GM21619 (cell line): ENCODE data around the gene CLN5.
A peak's percentile ranks its signal among the peaks of the same experiment; 100 is the strongest.
"Not testable (repeated sequence)": the region's sequence is repeated elsewhere in the genome, so short reads cannot be mapped to it uniquely, and the experiment has no call there.

ENCODE experiments used
- ATAC-seq: cut with Tn5 transposase; IDR thresholded peaks from one replicate; pipeline ENCODE4 v1.9.1; 2021; ENCODE audit not compliant: unreplicated experiment

CLN5 gene

GRCh38 chr13:76975863-76976262 lies 16.0 kb upstream of the CLN5 start:
- no peak for ATAC-seq

DNA sequence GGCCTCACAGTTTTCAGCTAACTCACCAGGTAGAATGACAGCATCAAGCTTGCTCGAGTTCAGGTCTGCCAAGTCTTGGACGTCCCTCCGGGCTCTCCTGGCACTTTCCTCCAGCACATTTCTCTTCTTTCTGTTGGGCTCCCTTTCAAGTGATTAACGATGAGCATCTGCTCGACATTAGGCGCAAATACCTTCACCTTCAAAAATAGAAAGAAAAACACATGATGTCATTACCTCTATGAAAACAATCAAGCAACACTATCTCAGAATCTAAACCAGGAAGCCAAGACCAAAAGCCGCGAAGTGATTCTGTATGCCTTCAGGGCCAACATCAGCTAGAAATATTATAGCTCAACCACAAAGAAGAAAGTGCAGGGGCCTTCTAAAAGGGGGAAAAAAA lies 15.4 kb upstream of the CLN5 start:
- ATAC-seq: no peak

GRCh38 chr13:76976929-76977328 lies 15.0 kb upstream of the CLN5 start:
- no peak for ATAC-seq

- peak; percentile 100 for ATAC-seq
These were observed 11.7 kb upstream of the CLN5 start for GRCh38 chr13:76980075-76980718.

DNA sequence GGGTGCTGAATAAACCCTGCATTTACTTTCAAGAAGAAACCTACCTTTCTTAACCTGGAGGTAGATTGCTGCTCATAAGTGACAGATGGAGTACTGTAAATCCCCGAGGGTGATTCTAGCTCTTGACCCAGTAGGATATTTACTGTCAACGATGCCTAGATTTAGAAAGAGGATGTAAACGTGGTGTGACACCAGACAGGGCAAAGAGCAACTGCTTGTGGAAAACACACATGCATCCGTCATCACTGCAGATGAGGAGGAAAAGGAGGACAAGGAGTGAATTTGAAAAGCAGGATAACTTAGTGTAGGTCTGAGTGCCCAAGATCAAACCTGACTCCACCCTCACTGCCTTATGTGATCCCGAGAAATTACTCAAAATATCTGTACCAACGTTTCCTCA lies 9.8 kb upstream of the CLN5 start:
- no peak for ATAC-seq

DNA sequence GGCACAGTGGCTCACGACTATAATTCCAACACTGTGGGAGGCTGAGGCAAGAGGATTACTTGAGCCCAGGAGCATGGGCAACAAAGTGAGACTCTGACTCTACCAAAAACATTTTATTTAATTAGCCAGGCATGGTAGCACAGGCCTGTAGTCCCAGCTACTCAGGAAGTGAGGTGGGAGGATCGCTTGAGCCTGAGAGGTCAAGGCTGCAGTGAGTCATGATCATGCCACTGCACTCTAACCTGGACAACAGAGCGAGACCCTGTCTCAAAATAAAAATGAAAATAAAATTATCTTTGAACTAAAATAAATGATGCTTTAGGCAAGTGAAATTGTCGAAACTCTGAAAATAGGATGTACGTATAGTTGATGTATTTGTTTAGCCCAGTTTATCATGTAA lies 8.2 kb upstream of the CLN5 start:
- ATAC-seq: no peak

DNA sequence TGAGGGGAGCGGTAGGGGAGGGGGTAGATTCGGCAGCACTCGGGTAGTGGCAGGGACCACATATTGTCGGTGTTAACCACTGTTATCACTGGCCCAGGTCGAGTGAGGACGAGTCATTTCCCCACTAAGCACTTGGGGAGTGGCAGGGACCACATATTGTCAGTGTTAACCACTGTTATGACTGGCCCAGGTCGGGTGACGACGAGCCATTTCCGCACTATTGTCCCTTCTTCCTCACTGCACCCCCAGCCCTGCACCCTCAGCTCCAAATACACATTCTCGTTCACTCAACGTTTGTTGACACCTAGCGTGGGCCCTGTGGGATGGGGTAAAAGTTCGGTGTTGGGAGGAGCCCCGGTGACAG lies 467 bp upstream of the CLN5 start:
- ATAC-seq: peak; percentile 49

- ATAC-seq: no peak
These were observed 694 bp downstream of the CLN5 start for GRCh38 chr13:76992548-76993001.

DNA sequence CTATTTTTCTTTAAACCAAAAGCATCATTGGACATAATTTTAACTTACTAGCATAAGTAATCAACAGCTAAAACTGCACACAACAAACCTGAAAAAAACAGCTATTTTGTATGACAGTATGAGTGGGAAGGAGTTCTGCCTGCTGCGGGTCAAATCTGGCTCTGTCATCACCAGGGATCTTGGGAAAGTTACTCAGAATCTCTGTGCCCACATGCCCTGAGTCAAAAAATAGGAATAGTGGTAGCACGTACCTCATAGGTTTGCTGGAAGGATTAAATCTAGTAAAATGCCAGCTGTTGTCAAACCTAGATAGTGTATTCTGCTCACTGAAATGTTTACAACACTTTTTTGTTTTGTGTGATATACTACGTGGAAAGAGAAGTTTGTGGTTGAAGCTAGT lies 1.1 kb downstream of the CLN5 start:
- ATAC-seq: no peak

DNA sequence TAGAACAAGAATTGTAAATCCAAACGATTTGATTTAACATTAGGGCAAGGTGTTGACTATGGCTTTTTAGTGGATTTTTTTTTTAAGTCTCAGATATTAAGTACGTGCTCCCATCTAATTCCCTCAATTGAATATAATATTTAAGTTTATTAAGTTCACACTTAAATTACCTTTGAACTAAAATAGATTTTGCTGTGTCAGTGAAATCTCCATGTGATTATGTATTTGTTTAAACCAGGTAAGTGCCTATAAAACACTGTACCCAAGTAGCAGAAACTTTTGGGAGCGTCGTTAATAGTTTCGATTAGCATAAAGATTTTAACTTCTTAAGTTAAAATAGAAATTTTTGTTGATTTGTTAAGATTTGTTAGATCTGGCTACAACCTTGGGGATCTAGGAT lies 1.6 kb downstream of the CLN5 start:
- no peak for ATAC-seq

- no peak for ATAC-seq
These were observed 2.4 kb downstream of the CLN5 start for GRCh38 chr13:76994281-76994680.

GRCh38 chr13:77000475-77000874 lies 8.6 kb downstream of the CLN5 start:
- ATAC-seq: no peak

GRCh38 chr13:77001540-77001939 lies 9.7 kb downstream of the CLN5 start:
- no peak for ATAC-seq

- no peak for ATAC-seq
These were observed 10.2 kb downstream of the CLN5 start for GRCh38 chr13:77001963-77002587.

- no peak for ATAC-seq
These were observed 10.8 kb downstream of the CLN5 start for GRCh38 chr13:77002590-77003190.

DNA sequence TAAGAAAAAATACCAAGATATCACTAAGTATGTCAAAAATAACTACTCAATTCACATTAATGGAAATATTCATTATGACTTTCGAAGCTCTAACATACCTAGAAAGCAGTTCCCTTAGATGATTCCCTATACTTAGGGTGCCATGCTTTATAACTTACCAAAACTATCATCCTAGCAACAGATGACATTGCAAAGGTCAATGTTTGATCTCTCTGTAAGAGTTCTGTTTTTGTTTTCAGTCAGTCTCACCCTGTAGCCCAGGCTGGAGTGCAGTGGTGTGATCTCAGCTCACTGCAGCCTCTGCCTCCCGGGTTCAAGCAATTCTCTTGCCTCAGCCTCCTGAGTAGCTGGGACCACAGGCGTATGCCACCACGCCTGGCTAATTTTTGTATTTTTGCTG lies 16.5 kb downstream of the CLN5 start:
- not testable (repeated sequence) for ATAC-seq

GRCh38 chr13:77009011-77009410 lies 17.1 kb downstream of the CLN5 start:
- no peak for ATAC-seq

DNA sequence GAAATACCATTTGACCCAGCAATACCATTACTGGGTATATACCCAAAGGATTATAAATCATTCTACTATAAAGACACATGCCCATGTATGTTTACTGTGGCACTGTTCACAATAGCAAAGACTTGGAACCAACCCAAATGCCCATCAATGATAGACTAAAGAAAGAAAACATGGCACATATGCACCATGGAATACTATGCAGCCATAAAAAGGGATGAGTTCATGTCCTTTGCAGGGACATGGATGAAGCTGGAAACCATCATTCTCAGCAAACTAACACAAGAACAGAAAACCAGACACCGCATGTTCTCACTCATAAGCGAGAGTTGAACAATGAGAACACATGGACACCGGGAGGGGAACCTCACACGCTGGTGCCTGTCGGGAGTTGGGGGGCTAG lies 17.8 kb downstream of the CLN5 start:
- not testable (repeated sequence) for ATAC-seq

- ATAC-seq: no peak
These were observed 22.1 kb downstream of the CLN5 start for GRCh38 chr13:77013853-77014542.

DNA sequence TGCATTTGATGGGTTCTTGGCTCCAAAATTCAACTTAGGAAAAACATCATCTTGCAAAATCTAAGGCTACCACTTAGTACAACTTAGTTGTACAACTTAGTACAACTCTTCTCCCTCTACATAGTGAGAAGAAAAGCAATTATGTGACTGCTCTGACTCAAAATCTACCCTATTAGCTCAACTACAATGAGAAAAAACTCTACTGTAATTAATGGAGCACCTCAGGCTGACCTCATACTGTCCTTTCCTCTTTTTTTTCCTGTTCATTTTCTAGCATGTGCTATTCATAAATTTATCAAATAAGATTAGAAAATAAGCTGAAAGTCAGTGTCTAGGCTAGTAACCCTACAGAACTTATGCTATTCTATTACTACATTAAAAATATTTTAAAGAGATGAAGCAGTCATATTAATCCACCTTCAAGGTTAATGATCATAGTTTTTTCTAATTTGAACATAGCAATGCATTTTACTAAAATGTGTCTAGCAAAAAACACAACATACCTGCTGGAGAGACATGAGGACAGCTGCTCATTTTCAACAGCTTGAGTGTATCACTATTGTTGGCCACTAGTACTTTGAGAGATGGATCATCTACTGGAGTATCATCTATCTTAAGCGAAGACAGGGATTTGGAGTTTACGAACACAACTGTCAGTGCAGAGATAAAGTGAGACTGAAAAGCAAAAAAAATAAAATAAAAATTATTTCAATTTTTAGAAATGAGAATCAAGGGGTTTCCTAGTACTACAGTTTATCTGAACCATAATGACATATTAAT lies 23.2 kb downstream of the CLN5 start:
- no peak for ATAC-seq

GRCh38 chr13:77016251-77016812 lies 24.5 kb downstream of the CLN5 start:
- no peak for ATAC-seq
